ENCODE data around the gene DENND5B.

DNA sequence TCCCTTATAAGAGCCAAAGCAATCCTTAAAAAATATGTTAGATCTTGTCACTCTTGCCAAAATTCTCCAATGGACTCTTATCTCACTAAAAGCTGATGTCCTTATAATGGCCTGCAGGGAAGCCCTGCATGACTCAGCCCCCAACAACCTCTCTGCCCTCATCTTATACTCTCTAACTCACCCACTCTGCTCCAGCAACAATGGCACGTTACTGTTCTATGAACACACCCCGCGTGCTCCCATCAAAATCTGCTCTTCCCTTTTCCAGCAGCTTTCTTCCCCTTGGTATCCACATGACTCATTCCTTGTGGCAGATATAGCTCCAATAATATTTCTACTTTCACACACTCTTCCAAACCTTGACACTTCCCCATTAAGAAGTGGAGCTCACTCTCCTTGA is 108.1 kb downstream of the DENND5B start:
- TF ChIP-seq, protein P1, sequence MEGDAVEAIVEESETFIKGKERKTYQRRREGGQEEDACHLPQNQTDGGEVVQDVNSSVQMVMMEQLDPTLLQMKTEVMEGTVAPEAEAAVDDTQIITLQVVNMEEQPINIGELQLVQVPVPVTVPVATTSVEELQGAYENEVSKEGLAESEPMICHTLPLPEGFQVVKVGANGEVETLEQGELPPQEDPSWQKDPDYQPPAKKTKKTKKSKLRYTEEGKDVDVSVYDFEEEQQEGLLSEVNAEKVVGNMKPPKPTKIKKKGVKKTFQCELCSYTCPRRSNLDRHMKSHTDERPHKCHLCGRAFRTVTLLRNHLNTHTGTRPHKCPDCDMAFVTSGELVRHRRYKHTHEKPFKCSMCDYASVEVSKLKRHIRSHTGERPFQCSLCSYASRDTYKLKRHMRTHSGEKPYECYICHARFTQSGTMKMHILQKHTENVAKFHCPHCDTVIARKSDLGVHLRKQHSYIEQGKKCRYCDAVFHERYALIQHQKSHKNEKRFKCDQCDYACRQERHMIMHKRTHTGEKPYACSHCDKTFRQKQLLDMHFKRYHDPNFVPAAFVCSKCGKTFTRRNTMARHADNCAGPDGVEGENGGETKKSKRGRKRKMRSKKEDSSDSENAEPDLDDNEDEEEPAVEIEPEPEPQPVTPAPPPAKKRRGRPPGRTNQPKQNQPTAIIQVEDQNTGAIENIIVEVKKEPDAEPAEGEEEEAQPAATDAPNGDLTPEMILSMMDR (IDR thresholded peaks at IDR 0.05; ENCODE audit: low read depth, low read length) = no peak
- no peak for TF ChIP-seq EZH2phosphoT487 (IDR thresholded peaks at IDR 0.05; ENCODE audit: low read depth)
